GM12878 (cell line): ENCODE measurements around the gene LPIN1. TPM values are rescaled to one million over a fixed set of nuclear protein-coding genes. Genes with fewer than 3 reads are reported as not detected.

Experiments used
- ATAC-seq: fragments of 200-7000 bp; cut with Tn5 transposase; 3 replicates; pipeline ENCODE4 v1.9.1; 2020; ENCODE audit warnings: mild to moderate bottlenecking, moderate library complexity
- BruUV-seq: library from RNA; stranded (reverse); fragments of 400-500 nt; replicated peaks from 2 replicates; lab custom pipeline; 2021; lab: Mats Ljungman, UMichigan
- CTCF ChIA-PET: fragments of 300-600 bp; sonication (Branson Sonifier 250); formaldehyde crosslinking; extraction: SDS; loops from one replicate; lab custom pipeline; 2021; ENCODE audit warnings: inconsistent platforms; lab: Yijun Ruan, JAX
- POLR2A ChIA-PET: fragments of 350-600 bp; formaldehyde crosslinking; extraction: SDS; loops from one replicate; lab custom pipeline; 2021; ENCODE audit warnings: inconsistent platforms; lab: Charles Lee
- RAD21 ChIA-PET: fragments of 300-600 bp; sonication (Branson Sonifier 250); formaldehyde crosslinking; loops from one replicate; lab custom pipeline; 2023; ENCODE audit warnings: antibody characterized with exemption; ENCODE audit not compliant: unreplicated experiment; lab: Charles Lee
- SMC1A ChIA-PET: fragments of 300-600 bp; sonication (Branson Sonifier 250); formaldehyde crosslinking; loops from one replicate; lab custom pipeline; 2023; ENCODE audit not compliant: unreplicated experiment, uncharacterized antibody; lab: Charles Lee
- DNase-seq: peaks from one replicate; pipeline ENCODE4 v3.0.0-alpha.2; 2011; ENCODE audit warnings: low read depth, low spot score
- FAIRE-seq: peaks from 3 replicates; lab custom pipeline; 2011; peaks lifted over from hg19 to GRCh38; lab: Jason Lieb, UNC
- H2AFZ ChIP-seq: 2 replicates; pipeline ENCODE4 v1.6.0; 2011; ENCODE audit warnings: low read depth, low read length, control low read depth; ENCODE audit not compliant: control insufficient read depth
- H3K27ac ChIP-seq: 2 replicates; pipeline ENCODE4 v1.5.1; 2011; ENCODE audit warnings: control low read depth; ENCODE audit not compliant: control insufficient read depth, insufficient read depth
- H3K27me3 ChIP-seq, 2 experiments: replicated peaks in 1 of 2; 2 replicates each; pipeline versions ENCODE4 v1.6.0 to v1.6.1; 2011; ENCODE audit warnings: low read length in 1 of 2; ENCODE audit not compliant: control insufficient read depth in 2 of 2, insufficient read depth in 2 of 2
- H3K36me3 ChIP-seq, 2 experiments: 2 replicates each; pipeline ENCODE4 v1.5.1; 2011; ENCODE audit warnings: low read length in 1 of 2; ENCODE audit not compliant: control insufficient read depth in 2 of 2, insufficient read depth in 2 of 2
- H3K4me1 ChIP-seq: 2 replicates; pipeline ENCODE4 v1.6.1; 2011; ENCODE audit warnings: mild to moderate bottlenecking, low read length, moderate library complexity, mixed read lengths; ENCODE audit not compliant: control insufficient read depth, insufficient read depth
- H3K4me2 ChIP-seq: 2 replicates; pipeline ENCODE4 v1.6.0; 2011; ENCODE audit warnings: control low read depth; ENCODE audit not compliant: control insufficient read depth, insufficient read depth
- H3K4me3 ChIP-seq: fragments of 200-600 bp; sonication (generic); 2 replicates; pipeline ENCODE4 v1.5.1; 2016
- H3K79me2 ChIP-seq: 2 replicates; pipeline ENCODE4 v1.6.0; 2011; ENCODE audit warnings: low read length; ENCODE audit not compliant: control insufficient read depth, insufficient read depth
- H3K9ac ChIP-seq: 2 replicates; pipeline ENCODE4 v1.8.0; 2011; ENCODE audit warnings: low read length, control low read depth, mixed read lengths; ENCODE audit not compliant: control insufficient read depth, insufficient read depth
- H3K9me3 ChIP-seq: replicated peaks from 3 replicates; pipeline ENCODE4 v1.5.1; 2011; ENCODE audit warnings: mild to moderate bottlenecking, low read length; ENCODE audit not compliant: control insufficient read depth, insufficient read depth
- H4K20me1 ChIP-seq: 2 replicates; pipeline ENCODE4 v1.6.0; 2011; ENCODE audit not compliant: control insufficient read depth, insufficient read depth
- CBX5 ChIP-seq: sonication (generic); IDR thresholded peaks from 2 replicates; pipeline ENCODE4 v1.6.1; 2016; ENCODE audit warnings: low read depth, moderate library complexity, mild to moderate bottlenecking, inconsistent platforms
- CEBPB ChIP-seq, 2 experiments: fragments of 150-350 bp in 1 of 2; IDR thresholded peaks; 2 replicates each; pipeline ENCODE4 v1.6.1; 2012 to 2014; ENCODE audit warnings: low read depth in 2 of 2, low read length in 2 of 2, borderline replicate concordance in 1 of 2, inconsistent platforms in 1 of 2
- EGR1 ChIP-seq, 2 experiments: IDR thresholded peaks; 1 replicate in 1 of 2; 2 replicates in 1 of 2; pipeline ENCODE4 v1.6.1; 2011 to 2012; ENCODE audit warnings: low read depth in 2 of 2, low read length in 2 of 2, borderline replicate concordance in 1 of 2, mild to moderate bottlenecking in 1 of 2, moderate library complexity in 1 of 2
- GABPA ChIP-seq: IDR thresholded peaks from 2 replicates; pipeline ENCODE4 v1.6.1; 2014; ENCODE audit warnings: antibody characterized with exemption, low read depth, mild to moderate bottlenecking, inconsistent platforms
- NFIC ChIP-seq: IDR thresholded peaks from 2 replicates; pipeline ENCODE4 v1.6.1; 2012; ENCODE audit warnings: low read depth, mild to moderate bottlenecking, inconsistent platforms, low read length, moderate library complexity
- NR2F1 ChIP-seq: fragments of 450-650 bp; conservative IDR thresholded peaks from 2 replicates; pipeline ENCODE4 v1.6.1; 2017; ENCODE audit warnings: mild to moderate bottlenecking
- POLR2A ChIP-seq: IDR thresholded peaks from 2 replicates; pipeline ENCODE4 v1.6.1; 2011; ENCODE audit warnings: low read depth, mild to moderate bottlenecking, low read length
- POU2F2 ChIP-seq: IDR thresholded peaks from 3 replicates; pipeline ENCODE4 v1.6.1; 2011; ENCODE audit warnings: low read depth, mild to moderate bottlenecking, low read length, borderline replicate concordance
- RAD21 ChIP-seq: IDR thresholded peaks from 2 replicates; pipeline ENCODE4 v1.6.1; 2011; ENCODE audit warnings: mild to moderate bottlenecking, low read depth, low read length, moderate library complexity; ENCODE audit not compliant: insufficient read depth
- RFX5 ChIP-seq: IDR thresholded peaks from 2 replicates; pipeline ENCODE4 v1.6.1; 2011; ENCODE audit warnings: low read depth, low read length, improper control_type of control experiment
- SMC3 ChIP-seq: IDR thresholded peaks from 2 replicates; pipeline ENCODE4 v1.6.1; 2011; ENCODE audit warnings: low read length, improper control_type of control experiment, borderline replicate concordance
- TAF1 ChIP-seq: IDR thresholded peaks from 2 replicates; pipeline ENCODE4 v1.6.1; 2011; ENCODE audit warnings: mild to moderate bottlenecking, low read depth, low read length, borderline replicate concordance
- TBL1XR1 ChIP-seq: IDR thresholded peaks from 2 replicates; pipeline ENCODE4 v1.6.1; 2012; ENCODE audit warnings: low read depth, low read length, improper control_type of control experiment
- YY1 ChIP-seq: IDR thresholded peaks from 2 replicates; pipeline ENCODE4 v1.6.1; 2011; ENCODE audit warnings: low read depth, mild to moderate bottlenecking, low read length
- ZNF384 ChIP-seq: IDR thresholded peaks from 2 replicates; pipeline ENCODE4 v1.6.1; 2012; ENCODE audit warnings: low read depth, mild to moderate bottlenecking, low read length, improper control_type of control experiment, borderline replicate concordance
- ZZZ3 ChIP-seq: IDR thresholded peaks from 2 replicates; pipeline ENCODE4 v1.6.1; 2011; ENCODE audit warnings: low read depth; ENCODE audit not compliant: control insufficient read depth, insufficient read length
- WGBS: methylation state at CpG from one replicate; pipeline ENCODE4 v1.1.6; 2016; ENCODE audit warnings: low lambda C conversion rate; ENCODE audit not compliant: insufficient replicate concordance, insufficient coverage; ENCODE audit errors: missing lambda C conversion rate; 5-methylcytosine and 5-hydroxymethylcytosine counted together
- in situ Hi-C: fragments of 300-500 bp; cut with MboI; formaldehyde crosslinking; loops from 9 replicates; pipeline ENCODE4 v1.14.3; 2018; ENCODE audit warnings: mixed read lengths
- intact Hi-C: fragments of 100-400 bp; cut with micrococcal nuclease; formaldehyde crosslinking; loops from one replicate; pipeline ENCODE4 v1.14.2; 2022; ENCODE audit not compliant: unreplicated experiment
- polyA plus RNA-seq, 11 experiments: library from polyadenylated mRNA; depleted of rRNA in 4 of 11; unstranded in 6 of 11; stranded (reverse) in 5 of 11; fragments of >200 nt; fragmentation: Nextera tagmentation in 4 of 11; fragmentation: Illumina TruSeq in 1 of 11; extraction: Ambion mirVana in 4 of 11; extraction: Trizol in 1 of 11; gene quantifications; 1 replicate in 1 of 11; 2 replicates in 10 of 11; pipeline versions ENCODE4 v1.2.1 to v1.2.3, GENCODE V29; 2011 to 2016; ENCODE audit warnings: inconsistent platforms in 2 of 11, missing spikeins in 2 of 11, low read depth in 1 of 11
- total RNA-seq, 4 experiments: library from RNA; depleted of rRNA in 3 of 4; stranded (reverse); fragments of >200 nt in 3 of 4; fragmentation: Illumina TruSeq in 1 of 4; extraction: Trizol in 1 of 4; gene quantifications; 2 replicates each; pipeline versions ENCODE4 v1.2.1 to v1.2.3, GENCODE V29; 2013 to 2021
- TF ChIP-seq, protein P1 (sequence below), 3 experiments: IDR thresholded peaks in 2 of 3; conservative IDR thresholded peaks in 1 of 3; 2 replicates each; pipeline ENCODE4 v1.5.1; 2011; ENCODE audit warnings: low read depth in 3 of 3, low read length in 3 of 3, mild to moderate bottlenecking in 3 of 3, control low read depth in 2 of 3, moderate library complexity in 2 of 3, inconsistent platforms in 1 of 3, mixed read lengths in 1 of 3; ENCODE audit not compliant: control insufficient read depth in 2 of 3, insufficient read depth in 1 of 3; ENCODE audit errors: extremely low read depth in 1 of 3

The LPIN1 gene
- total and polyA plus RNA-seq, 10 of the 15 experiments (the other 5 are each of a cell fraction or from before 2014, with no cell fraction given) = 18.8 to 82.5 (median 50.3) TPM

- no peak for TF ChIP-seq GABPA
- 0 out of 2 replicates have a peak, but pooled peaks have one; percentile 41 for TF ChIP-seq YY1
- TF ChIP-seq CBX5 = 0 out of 2 replicates have a peak, but pooled peaks have one; percentile 22
- TF ChIP-seq ZNF384 = peak; percentile 97
- no peak for TF ChIP-seq ZZZ3
- peak; percentile 88 for TF ChIP-seq RAD21
- 0 out of 2 replicates have a peak, but pooled peaks have one; percentile 21 for TF ChIP-seq POLR2A
- peak in 1 of 2 experiments; percentile 25; a peak in 1 of 3 replicates for TF ChIP-seq EGR1 (IDR thresholded peaks at IDR 0.05; ENCODE audit: borderline replicate concordance in 1 of 2, low read depth in 2 of 2, low read length in 2 of 2)
- no peak for TF ChIP-seq TBL1XR1
- 0 out of 2 replicates have a peak, but pooled peaks have one; percentile 13 for TF ChIP-seq NR2F1
- no peak for TF ChIP-seq RFX5
- peak; percentile 75 for TF ChIP-seq SMC3
- TF ChIP-seq, protein P1, sequence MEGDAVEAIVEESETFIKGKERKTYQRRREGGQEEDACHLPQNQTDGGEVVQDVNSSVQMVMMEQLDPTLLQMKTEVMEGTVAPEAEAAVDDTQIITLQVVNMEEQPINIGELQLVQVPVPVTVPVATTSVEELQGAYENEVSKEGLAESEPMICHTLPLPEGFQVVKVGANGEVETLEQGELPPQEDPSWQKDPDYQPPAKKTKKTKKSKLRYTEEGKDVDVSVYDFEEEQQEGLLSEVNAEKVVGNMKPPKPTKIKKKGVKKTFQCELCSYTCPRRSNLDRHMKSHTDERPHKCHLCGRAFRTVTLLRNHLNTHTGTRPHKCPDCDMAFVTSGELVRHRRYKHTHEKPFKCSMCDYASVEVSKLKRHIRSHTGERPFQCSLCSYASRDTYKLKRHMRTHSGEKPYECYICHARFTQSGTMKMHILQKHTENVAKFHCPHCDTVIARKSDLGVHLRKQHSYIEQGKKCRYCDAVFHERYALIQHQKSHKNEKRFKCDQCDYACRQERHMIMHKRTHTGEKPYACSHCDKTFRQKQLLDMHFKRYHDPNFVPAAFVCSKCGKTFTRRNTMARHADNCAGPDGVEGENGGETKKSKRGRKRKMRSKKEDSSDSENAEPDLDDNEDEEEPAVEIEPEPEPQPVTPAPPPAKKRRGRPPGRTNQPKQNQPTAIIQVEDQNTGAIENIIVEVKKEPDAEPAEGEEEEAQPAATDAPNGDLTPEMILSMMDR (IDR thresholded peaks at IDR 0.05 in 2 of 3, conservative IDR thresholded peaks at IDR 0.05 in 1 of 3; ENCODE audit: control insufficient read depth in 2 of 3, extremely low read depth in 1 of 3, insufficient read depth in 1 of 3, low read depth in 3 of 3, low read length in 3 of 3) = peak; percentile 68 to 77 (median 70)
- TF ChIP-seq CEBPB (IDR thresholded peaks at IDR 0.05; ENCODE audit: borderline replicate concordance in 1 of 2, low read depth in 2 of 2, low read length in 2 of 2) = no peak
- TF ChIP-seq TAF1 = 0 out of 2 replicates have a peak, but pooled peaks have one; percentile 11
- TF ChIP-seq POU2F2 = no peak
- no peak for TF ChIP-seq NFIC
- TF ChIP-seq, all 136 proteins: peak for 10
- peaks cover 0 to 11% of the 10 kb centered on the region in 2 experiments; a peak in 3 of 4 replicates for H3K36me3 ChIP-seq
- no peaks in the 10 kb centered on the region for H3K27me3 ChIP-seq
- peak overlapping the region; percentile 36 for H2AFZ ChIP-seq
- CTCF ChIA-PET = interaction anchor here (0.6 to 6.7 kb wide), 41 partner anchors 31 to 1178 kb away, joined by 3 to 65 read pairs (median 4); partner anchors contain the start of gene TRIB2
- H3K79me2 ChIP-seq = no peaks in the 10 kb centered on the region
- intact Hi-C loops (loop anchor here (1.0 to 5.0 kb wide), 4 partner anchors 203 to 1178 kb away; no protein-coding TSS in a partner anchor), in situ Hi-C loops (loop anchor here (5.0 to 25.0 kb wide), 3 partner anchors 458 to 1178 kb away; no protein-coding TSS in a partner anchor)
- peaks cover 27% of the 10 kb centered on the region for H3K4me1 ChIP-seq
- SMC1A ChIA-PET = interaction anchor here (0.6 to 5.9 kb wide), 34 partner anchors 27 to 1177 kb away, joined by 3 to 48 read pairs (median 3); partner anchors contain the start of gene TRIB2
- H3K4me2 ChIP-seq = peak overlapping the region; percentile 96
- WGBS = 8% methylated on average over 11 of the region's 11 CpGs
- peak overlapping the region; percentile 38; the same call in 1 of the 2 replicates for H3K4me3 ChIP-seq
- DNase-seq (peak; percentile 51), FAIRE-seq (peak; percentile 7), ATAC-seq (peak; percentile 67)
- POLR2A ChIA-PET = interaction anchor here (0.7 to 1.6 kb wide), 5 partner anchors 76 to 220 kb away, joined by 3 to 5 read pairs (median 3); no protein-coding TSS in a partner anchor
- RAD21 ChIA-PET = interaction anchor here (0.6 to 5.0 kb wide), 22 partner anchors 10 to 1177 kb away, joined by 3 to 48 read pairs (median 6); partner anchors contain the start of gene TRIB2
- no TSS peak for BruUV-seq
- H4K20me1 ChIP-seq = no peaks in the 10 kb centered on the region
- peaks cover 2% of the 10 kb centered on the region; the same call in 2 of the 3 replicates for H3K9me3 ChIP-seq
- peak overlapping the region; percentile 32; the same call in 1 of the 2 replicates for H3K9ac ChIP-seq
- peak overlapping the region; percentile 78 for H3K27ac ChIP-seq
These were observed 83.0 kb downstream of the LPIN1 start for GRCh38 chr2:11829324-11829946.
